DND-41 (cell line): ENCODE results near the gene TCP11.

Experiments used
- ATAC-seq: fragments of 200-7000 bp; cut with Tn5 transposase; 3 replicates; pipeline ENCODE4 v1.9.1; 2021; ENCODE audit warnings: low read depth; ENCODE audit not compliant: insufficient read depth
- DNase-seq: peaks from one replicate; pipeline ENCODE4 v3.0.0-alpha.2; 2020
- H2AFZ ChIP-seq: 2 replicates; pipeline ENCODE4 v1.6.0; 2012; ENCODE audit warnings: low read depth, low read length
- H3K27ac ChIP-seq: 2 replicates; pipeline ENCODE4 v1.5.1; 2012; ENCODE audit warnings: low read length, inconsistent platforms
- H3K27me3 ChIP-seq: fragments of 200-600 bp; sonication (generic); 2 replicates; pipeline ENCODE4 v1.6.0; 2012; ENCODE audit warnings: low read length, mild to moderate bottlenecking, inconsistent platforms; ENCODE audit not compliant: insufficient read depth, poor library complexity
- H3K36me3 ChIP-seq: 2 replicates; pipeline ENCODE4 v1.5.1; 2012; ENCODE audit warnings: low read length, inconsistent platforms; ENCODE audit not compliant: insufficient read depth
- H3K4me1 ChIP-seq: 2 replicates; pipeline ENCODE4 v1.5.1; 2012; ENCODE audit warnings: mild to moderate bottlenecking, low read length; ENCODE audit not compliant: insufficient read depth
- H3K4me2 ChIP-seq: 2 replicates; pipeline ENCODE4 v1.6.0; 2012; ENCODE audit warnings: mild to moderate bottlenecking, moderate library complexity, low read length, inconsistent platforms; ENCODE audit not compliant: insufficient read depth
- H3K4me3 ChIP-seq, 2 experiments: fragments of 200-600 bp in 1 of 2; shearing (Covaris generic) in 1 of 2; 2 replicates each; pipeline ENCODE4 v1.5.1; 2012 to 2016; ENCODE audit warnings: inconsistent platforms in 2 of 2, low read length in 2 of 2, mild to moderate bottlenecking in 2 of 2, low read depth in 1 of 2, moderate library complexity in 1 of 2
- H3K79me2 ChIP-seq: 2 replicates; pipeline ENCODE4 v1.6.0; 2012; ENCODE audit warnings: low read length, inconsistent platforms; ENCODE audit not compliant: insufficient read depth
- H3K9ac ChIP-seq: 2 replicates; pipeline ENCODE4 v1.6.0; 2012; ENCODE audit warnings: low read depth, mild to moderate bottlenecking, inconsistent platforms, low read length, moderate library complexity
- H3K9me3 ChIP-seq: 2 replicates; pipeline ENCODE4 v1.5.1; 2012; ENCODE audit warnings: low read length, moderate library complexity, mild to moderate bottlenecking, inconsistent platforms; ENCODE audit not compliant: insufficient read depth, severe bottlenecking
- H4K20me1 ChIP-seq: 2 replicates; pipeline ENCODE4 v1.6.0; 2012; ENCODE audit warnings: low read length; ENCODE audit not compliant: insufficient read depth
- CTCF ChIP-seq: IDR thresholded peaks from 2 replicates; pipeline ENCODE4 v1.5.1; 2012; ENCODE audit warnings: borderline replicate concordance, low read length, moderate library complexity, mild to moderate bottlenecking; ENCODE audit not compliant: poor library complexity, severe bottlenecking; ENCODE audit errors: extremely low read depth
- EZH2 ChIP-seq: IDR thresholded peaks from 3 replicates; pipeline ENCODE4 v1.6.1; 2012; ENCODE audit warnings: borderline replicate concordance, low read depth, mild to moderate bottlenecking, moderate library complexity, low read length, inconsistent platforms; ENCODE audit not compliant: severe bottlenecking

Gene TCP11

GRCh38 chr6:35099116-35099515 is 42.0 kb downstream of the TCP11 start:
- H3K9me3 ChIP-seq: no peaks in the 10 kb centered on the region
- no peaks in the 10 kb centered on the region for H4K20me1 ChIP-seq
- no peak overlapping the region for H3K4me3 ChIP-seq
- no peak overlapping the region for H3K4me2 ChIP-seq
- H3K36me3 ChIP-seq: no peaks in the 10 kb centered on the region
- no peak overlapping the region for H3K9ac ChIP-seq
- H2AFZ ChIP-seq: no peak overlapping the region
- no peaks in the 10 kb centered on the region for H3K27me3 ChIP-seq
- H3K4me1 ChIP-seq: no peaks in the 10 kb centered on the region
- no peaks in the 10 kb centered on the region for H3K79me2 ChIP-seq
- no peak overlapping the region for H3K27ac ChIP-seq
- DNase-seq: no peak
- no peak for ATAC-seq
- TF ChIP-seq EZH2 (no peak), CTCF (no peak)

GRCh38 chr6:35096129-35096862 is 44.8 kb downstream of the TCP11 start:
- no peak overlapping the region for H3K27ac ChIP-seq
- DNase-seq: no peak

GRCh38 chr6:35094183-35094582 is 47.0 kb downstream of the TCP11 start:
- TF ChIP-seq EZH2: no peak
- TF ChIP-seq CTCF: no peak
- Histone ChIP-seq H4K20me1 (no peaks in the 10 kb centered on the region; the same call in 1 of the 2 replicates), H3K27me3 (no peaks in the 10 kb centered on the region), H3K4me2 (no peak overlapping the region), H3K79me2 (no peaks in the 10 kb centered on the region), H3K4me3 (no peak overlapping the region), H3K36me3 (no peaks in the 10 kb centered on the region), H3K9ac (no peak overlapping the region), H3K9me3 (no peaks in the 10 kb centered on the region), H3K27ac (no peak overlapping the region), H2AFZ (no peak overlapping the region), H3K4me1 (no peaks in the 10 kb centered on the region)
- no peak for DNase-seq
- ATAC-seq: no peak

More at GRCh38 chr6:35096129-35096862, 44.8 kb downstream of the TCP11 start:
- H3K27me3 ChIP-seq: no peaks in the 10 kb centered on the region
- H3K4me2 ChIP-seq: no peak overlapping the region
- no peaks in the 10 kb centered on the region for H3K79me2 ChIP-seq
- H3K4me3 ChIP-seq: no peak overlapping the region
- no peaks in the 10 kb centered on the region for H3K4me1 ChIP-seq
- no peak for ATAC-seq
- no peaks in the 10 kb centered on the region for H3K9me3 ChIP-seq
- no peaks in the 10 kb centered on the region for H4K20me1 ChIP-seq
- H3K9ac ChIP-seq: no peak overlapping the region
- no peak for TF ChIP-seq CTCF
- no peak for TF ChIP-seq EZH2
- H2AFZ ChIP-seq: no peak overlapping the region
- H3K36me3 ChIP-seq: no peaks in the 10 kb centered on the region

GRCh38 chr6:35093783-35094182 is 47.4 kb downstream of the TCP11 start:
- H3K4me3 ChIP-seq: no peak overlapping the region
- H3K4me1 ChIP-seq: no peaks in the 10 kb centered on the region
- no peak overlapping the region for H3K27ac ChIP-seq
- no peaks in the 10 kb centered on the region for H3K9me3 ChIP-seq
- DNase-seq (no peak), ATAC-seq (no peak)
- peaks cover 3% of the 10 kb centered on the region; the same call in 1 of the 2 replicates for H3K36me3 ChIP-seq
- no peak overlapping the region for H2AFZ ChIP-seq
- H4K20me1 ChIP-seq: no peaks in the 10 kb centered on the region; the same call in 1 of the 2 replicates
- H3K4me2 ChIP-seq: no peak overlapping the region
- no peaks in the 10 kb centered on the region for H3K79me2 ChIP-seq
- no peak overlapping the region for H3K9ac ChIP-seq
- no peaks in the 10 kb centered on the region for H3K27me3 ChIP-seq
- no peak for TF ChIP-seq EZH2
- TF ChIP-seq CTCF: no peak
